Activated T-helper 17 cell treated with anti-CD3 and anti-CD28 coated beads, Interleukin-2, amount 50 U/mL, for 72 hours (primary cell): ENCODE measurements around the gene OSMR. TPM values are rescaled to one million over a fixed set of nuclear protein-coding genes. Genes with fewer than 3 reads are reported as not detected.
A peak's percentile ranks its signal among the peaks of the same experiment; 100 is the strongest.

Experiments used
- ATAC-seq: fragments of 150-1000 bp; cut with Tn5 transposase; replicated peaks from 2 replicates; pipeline ENCODE4 v1.10.0; 2021; ENCODE audit warnings: mild to moderate bottlenecking, moderate library complexity
- H3K27ac Mint-ChIP-seq: one replicate; pipeline ENCODE4 v1.8.0; 2022; ENCODE audit warnings: mixed read lengths
- H3K27me3 Mint-ChIP-seq: one replicate; pipeline ENCODE4 v1.8.0; 2022; ENCODE audit warnings: mixed read lengths
- H3K36me3 Mint-ChIP-seq: one replicate; pipeline ENCODE4 v1.8.0; 2022; ENCODE audit warnings: low read depth, mild to moderate bottlenecking, mixed read lengths
- H3K4me1 Mint-ChIP-seq: one replicate; pipeline ENCODE4 v1.8.0; 2022; ENCODE audit warnings: mixed read lengths
- H3K4me3 Mint-ChIP-seq: one replicate; pipeline ENCODE4 v1.8.0; 2022; ENCODE audit warnings: mild to moderate bottlenecking, mixed read lengths
- H3K9me3 Mint-ChIP-seq: one replicate; pipeline ENCODE4 v1.8.0; 2022; ENCODE audit warnings: mixed read lengths
- total RNA-seq, 2 donors: library from RNA; stranded (reverse); gene quantifications; one replicate each; pipeline ENCODE4 v1.2.3, GENCODE V29; 2022

OSMR gene
- total RNA-seq, 2 donors from 2014 or later = 0.19 to 0.26 TPM

- no peaks in the 10 kb centered on the region for H3K27me3 Mint-ChIP-seq
- no peak for ATAC-seq
- H3K4me1 Mint-ChIP-seq = no peaks in the 10 kb centered on the region
- H3K4me3 Mint-ChIP-seq = no peak overlapping the region
- H3K27ac Mint-ChIP-seq = no peak overlapping the region
- H3K9me3 Mint-ChIP-seq = no peaks in the 10 kb centered on the region
- peaks cover 75% of the 10 kb centered on the region for H3K36me3 Mint-ChIP-seq
Measured at GRCh38 chr5:38938973-38939372, 93.2 kb downstream of the OSMR start.

DNA sequence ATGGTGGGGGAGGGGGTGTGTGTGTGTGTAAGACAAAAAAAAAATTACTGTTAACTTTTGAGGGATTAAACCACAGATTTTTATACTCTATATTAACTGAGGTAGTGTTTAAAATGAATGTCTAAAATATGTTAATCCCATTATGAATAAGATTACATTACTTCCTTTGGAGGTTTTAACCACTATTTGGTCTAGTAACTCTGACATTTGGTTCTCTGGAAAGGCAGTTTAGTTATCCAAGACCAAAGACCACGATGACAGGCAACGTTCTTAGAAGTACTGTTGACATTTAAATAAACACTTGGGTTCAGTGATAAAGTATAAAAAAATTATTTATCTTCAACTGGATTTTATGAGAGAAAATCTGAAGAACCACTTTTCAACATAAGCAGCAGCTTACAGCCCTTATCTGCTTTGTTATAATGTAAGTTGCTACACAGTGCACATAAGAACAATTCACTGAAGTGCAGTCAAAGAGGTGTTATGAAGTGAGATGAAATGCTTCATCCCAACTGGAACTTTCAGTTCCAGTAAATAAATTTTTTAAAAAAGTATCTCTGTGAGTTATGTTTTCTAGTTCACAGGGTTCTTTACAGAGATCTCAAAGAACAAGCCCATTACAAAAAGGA lies 94.5 kb downstream of the OSMR start:
- peaks cover 88% of the 10 kb centered on the region for H3K36me3 Mint-ChIP-seq
- no peak overlapping the region for H3K27ac Mint-ChIP-seq
- H3K4me3 Mint-ChIP-seq = no peak overlapping the region
- H3K9me3 Mint-ChIP-seq = no peaks in the 10 kb centered on the region
- no peaks in the 10 kb centered on the region for H3K4me1 Mint-ChIP-seq
- H3K27me3 Mint-ChIP-seq = no peaks in the 10 kb centered on the region
- no peak for ATAC-seq

DNA sequence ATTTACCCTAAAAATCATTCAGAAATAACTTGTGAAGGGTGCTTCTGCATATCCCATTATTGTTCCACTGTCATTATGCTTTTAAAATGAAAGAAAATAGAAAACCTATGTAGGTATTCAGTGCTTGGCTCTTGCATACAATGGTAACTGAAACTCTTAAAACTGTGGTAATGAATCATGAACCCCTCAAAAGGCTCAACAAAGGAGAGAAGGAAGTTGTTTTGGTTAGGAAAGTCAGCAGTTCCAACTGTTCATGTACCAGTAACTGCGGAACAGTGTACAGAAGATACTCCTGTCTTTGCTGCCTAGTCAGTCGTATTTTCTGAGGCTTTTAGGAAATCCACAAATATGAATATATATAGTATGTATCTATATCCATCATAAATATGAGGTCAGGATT lies 96.1 kb downstream of the OSMR start:
- peak; percentile 37 for ATAC-seq

DNA sequence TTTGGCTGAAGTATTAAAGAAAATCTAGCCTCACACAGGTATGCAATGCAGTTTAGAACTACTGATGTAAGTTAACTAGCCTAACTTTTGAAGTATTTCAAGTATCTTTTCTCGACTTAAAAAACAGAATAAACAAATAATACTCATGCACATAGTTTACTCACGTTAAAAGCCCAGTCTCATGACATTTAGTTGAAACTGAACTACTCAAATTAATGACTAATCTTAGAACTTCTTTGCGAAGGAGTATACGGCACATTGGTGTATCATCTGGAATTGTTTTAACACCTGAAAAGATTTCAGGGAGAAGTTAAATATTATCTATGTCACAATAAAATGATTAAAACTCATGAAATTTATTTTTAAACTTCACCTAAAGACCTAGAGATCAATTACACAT lies 98.5 kb downstream of the OSMR start:
- H3K4me1 Mint-ChIP-seq = no peaks in the 10 kb centered on the region
- H3K27me3 Mint-ChIP-seq = no peaks in the 10 kb centered on the region
- H3K4me3 Mint-ChIP-seq = no peak overlapping the region
- ATAC-seq = no peak
- peaks cover 92% of the 10 kb centered on the region for H3K36me3 Mint-ChIP-seq
- H3K27ac Mint-ChIP-seq = no peak overlapping the region
- no peaks in the 10 kb centered on the region for H3K9me3 Mint-ChIP-seq

More for the DNA sequence above, 96.1 kb downstream of the OSMR start:
- Mint-ChIP-seq H3K9me3 (no peaks in the 10 kb centered on the region), H3K4me1 (no peaks in the 10 kb centered on the region), H3K4me3 (no peak overlapping the region), H3K27ac (no peak overlapping the region), H3K27me3 (no peaks in the 10 kb centered on the region), H3K36me3 (peaks cover 97% of the 10 kb centered on the region)

DNA sequence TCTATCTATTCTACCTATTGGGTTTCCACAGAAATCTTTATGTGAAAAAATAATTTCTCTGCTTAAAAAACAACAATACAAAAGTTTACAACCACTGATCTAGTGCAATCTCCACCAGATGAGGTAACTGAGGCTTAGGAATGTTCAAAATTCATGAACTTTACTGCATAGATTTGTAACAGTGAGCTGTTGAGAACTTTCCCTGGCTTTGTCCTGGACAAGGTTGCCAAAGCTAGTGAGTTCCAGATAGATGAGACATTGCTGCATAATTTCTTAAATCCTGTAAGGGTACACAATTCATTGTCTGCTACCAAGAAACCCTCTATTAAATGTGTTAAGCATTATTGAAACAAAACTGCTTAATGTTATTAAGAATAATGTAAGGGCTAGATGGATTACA lies 102.7 kb downstream of the OSMR start:
- ATAC-seq = no peak
- H3K36me3 Mint-ChIP-seq = peaks cover 91% of the 10 kb centered on the region
- no peaks in the 10 kb centered on the region for H3K9me3 Mint-ChIP-seq
- H3K4me1 Mint-ChIP-seq = no peaks in the 10 kb centered on the region
- no peak overlapping the region for H3K27ac Mint-ChIP-seq
- no peaks in the 10 kb centered on the region for H3K27me3 Mint-ChIP-seq
- H3K4me3 Mint-ChIP-seq = no peak overlapping the region

GRCh38 chr5:38953426-38954012 lies 107.7 kb downstream of the OSMR start:
- Mint-ChIP-seq H3K36me3 (peaks cover 92% of the 10 kb centered on the region), H3K27ac (no peak overlapping the region), H3K27me3 (no peaks in the 10 kb centered on the region), H3K4me3 (no peak overlapping the region), H3K9me3 (no peaks in the 10 kb centered on the region), H3K4me1 (no peaks in the 10 kb centered on the region)
- ATAC-seq = no peak

GRCh38 chr5:38961691-38962090 lies 115.9 kb downstream of the OSMR start:
- Mint-ChIP-seq H3K27ac (no peak overlapping the region), H3K36me3 (peaks cover 93% of the 10 kb centered on the region), H3K4me3 (no peak overlapping the region), H3K27me3 (no peaks in the 10 kb centered on the region), H3K9me3 (no peaks in the 10 kb centered on the region), H3K4me1 (no peaks in the 10 kb centered on the region)
- ATAC-seq = no peak

GRCh38 chr5:38968665-38969064 lies 122.9 kb downstream of the OSMR start:
- Mint-ChIP-seq H3K27ac (no peak overlapping the region), H3K27me3 (no peaks in the 10 kb centered on the region), H3K36me3 (peaks cover 84% of the 10 kb centered on the region), H3K9me3 (no peaks in the 10 kb centered on the region), H3K4me3 (no peak overlapping the region), H3K4me1 (no peaks in the 10 kb centered on the region)
- ATAC-seq = no peak

DNA sequence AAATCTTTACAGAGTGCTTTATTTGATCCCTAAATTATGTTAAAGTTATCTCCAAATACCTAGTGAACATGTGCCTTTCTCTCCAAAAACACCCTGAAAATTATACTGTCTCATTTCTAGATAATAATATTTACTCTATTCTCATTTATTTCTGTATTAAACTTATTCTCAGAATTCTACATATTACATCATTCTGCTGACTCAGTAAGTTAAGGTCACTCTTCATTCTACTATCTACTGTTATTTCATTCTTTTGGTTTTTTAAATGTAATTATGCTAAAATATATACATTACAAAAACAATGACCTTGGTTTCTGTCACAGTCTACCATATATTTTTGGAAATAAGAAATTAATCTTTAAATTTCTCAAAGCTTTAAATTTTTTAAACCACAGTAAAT lies 132.2 kb downstream of the OSMR start:
- Mint-ChIP-seq H3K4me1 (peaks cover 12% of the 10 kb centered on the region), H3K36me3 (peaks cover 85% of the 10 kb centered on the region), H3K9me3 (no peaks in the 10 kb centered on the region), H3K27me3 (no peaks in the 10 kb centered on the region), H3K27ac (no peak overlapping the region), H3K4me3 (no peak overlapping the region)
- no peak for ATAC-seq

- no peaks in the 10 kb centered on the region for H3K9me3 Mint-ChIP-seq
- peak overlapping the region; percentile 17 for H3K27ac Mint-ChIP-seq
- ATAC-seq = no peak
- H3K4me1 Mint-ChIP-seq = peaks cover 7% of the 10 kb centered on the region
- no peak overlapping the region for H3K4me3 Mint-ChIP-seq
- H3K36me3 Mint-ChIP-seq = peaks cover 78% of the 10 kb centered on the region
- no peaks in the 10 kb centered on the region for H3K27me3 Mint-ChIP-seq
Measured at GRCh38 chr5:38979535-38979934, 133.7 kb downstream of the OSMR start.

Other genes with a start within 250 kb of the OSMR start
- gene RICTOR, start 228.4 kb downstream of the OSMR start, total RNA-seq = 10 to 100 TPM; 35.1 to 84.8 TPM